ENCODE data around the gene GPRASP1. TPM values are rescaled to one million over a fixed set of nuclear protein-coding genes. Genes with fewer than 3 reads are reported as not detected.

Gene GPRASP1, protein sequence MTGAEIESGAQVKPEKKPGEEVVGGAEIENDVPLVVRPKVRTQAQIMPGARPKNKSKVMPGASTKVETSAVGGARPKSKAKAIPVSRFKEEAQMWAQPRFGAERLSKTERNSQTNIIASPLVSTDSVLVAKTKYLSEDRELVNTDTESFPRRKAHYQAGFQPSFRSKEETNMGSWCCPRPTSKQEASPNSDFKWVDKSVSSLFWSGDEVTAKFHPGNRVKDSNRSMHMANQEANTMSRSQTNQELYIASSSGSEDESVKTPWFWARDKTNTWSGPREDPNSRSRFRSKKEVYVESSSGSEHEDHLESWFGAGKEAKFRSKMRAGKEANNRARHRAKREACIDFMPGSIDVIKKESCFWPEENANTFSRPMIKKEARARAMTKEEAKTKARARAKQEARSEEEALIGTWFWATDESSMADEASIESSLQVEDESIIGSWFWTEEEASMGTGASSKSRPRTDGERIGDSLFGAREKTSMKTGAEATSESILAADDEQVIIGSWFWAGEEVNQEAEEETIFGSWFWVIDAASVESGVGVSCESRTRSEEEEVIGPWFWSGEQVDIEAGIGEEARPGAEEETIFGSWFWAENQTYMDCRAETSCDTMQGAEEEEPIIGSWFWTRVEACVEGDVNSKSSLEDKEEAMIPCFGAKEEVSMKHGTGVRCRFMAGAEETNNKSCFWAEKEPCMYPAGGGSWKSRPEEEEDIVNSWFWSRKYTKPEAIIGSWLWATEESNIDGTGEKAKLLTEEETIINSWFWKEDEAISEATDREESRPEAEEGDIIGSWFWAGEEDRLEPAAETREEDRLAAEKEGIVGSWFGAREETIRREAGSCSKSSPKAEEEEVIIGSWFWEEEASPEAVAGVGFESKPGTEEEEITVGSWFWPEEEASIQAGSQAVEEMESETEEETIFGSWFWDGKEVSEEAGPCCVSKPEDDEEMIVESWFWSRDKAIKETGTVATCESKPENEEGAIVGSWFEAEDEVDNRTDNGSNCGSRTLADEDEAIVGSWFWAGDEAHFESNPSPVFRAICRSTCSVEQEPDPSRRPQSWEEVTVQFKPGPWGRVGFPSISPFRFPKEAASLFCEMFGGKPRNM (N-terminal part only)
- 10 to 100 TPM; 18.7 to 49.9 (median 22.6) TPM for total RNA-seq

DNA sequence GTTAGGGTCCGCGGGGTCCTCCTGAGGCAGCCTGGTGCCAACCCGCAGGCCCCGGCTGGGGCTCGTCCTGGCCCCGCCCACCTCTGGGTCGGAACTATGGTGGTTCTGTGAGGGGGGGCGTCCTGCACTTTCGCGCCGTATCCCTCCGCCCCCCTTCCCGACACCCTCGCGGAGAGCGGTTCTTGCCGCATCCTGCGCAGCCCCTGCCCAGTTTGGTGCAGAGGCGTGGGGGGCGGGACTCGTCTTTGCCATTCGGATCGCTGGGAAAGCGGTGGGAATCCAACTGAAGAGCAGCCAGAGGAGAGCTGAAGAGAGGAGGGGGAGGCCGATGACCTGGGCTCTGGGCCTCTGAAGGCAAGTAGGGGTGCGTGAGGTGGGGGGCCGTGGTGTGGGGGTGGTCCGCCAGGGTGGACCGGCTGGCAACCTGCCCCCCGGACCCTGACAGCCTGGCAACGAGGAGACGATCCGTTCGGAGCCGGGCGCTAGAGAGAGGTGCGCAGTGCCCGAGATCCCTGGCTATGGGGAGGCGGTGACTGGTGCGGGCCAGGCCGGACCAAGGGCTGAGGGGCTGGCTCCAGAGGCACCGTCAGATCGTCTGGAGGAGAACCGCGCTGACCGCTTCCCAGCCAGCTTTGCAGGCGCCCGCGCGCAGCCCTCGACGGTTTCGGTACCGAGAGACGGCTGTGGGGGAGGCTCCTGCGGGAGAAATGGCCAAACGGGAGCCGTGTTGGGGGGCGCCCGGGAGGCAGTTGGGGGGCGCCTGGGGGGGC, at the start of gene GPRASP1:
Gene GPRASP1 (plus strand): TSS at position 242 of the 770 bp plus-strand sequence. CDS start 2,431 bp downstream, outside the sequence.
- Histone ChIP-seq H3K4me3 (peak within 1 kb of the TSS; percentile 52 to 61), H3K36me3 (no peaks in the 10 kb centered on the region), H3K27me3 (no peaks in the 10 kb centered on the region), H3K4me1 (peaks cover 0 to 3% of the 10 kb centered on the region in 2 donors), H3K27ac (peak within 1 kb of the TSS; percentile 79 to 89), H3K9me3 (no peaks in the 10 kb centered on the region)
- intact Hi-C loops (cut with DNase I; ENCODE audit: low total_unique reads), result no loop called here
- peak; percentile 35 to 64 for TF ChIP-seq POLR2A (IDR thresholded peaks at IDR 0.05)
- TF ChIP-seq, protein P1, sequence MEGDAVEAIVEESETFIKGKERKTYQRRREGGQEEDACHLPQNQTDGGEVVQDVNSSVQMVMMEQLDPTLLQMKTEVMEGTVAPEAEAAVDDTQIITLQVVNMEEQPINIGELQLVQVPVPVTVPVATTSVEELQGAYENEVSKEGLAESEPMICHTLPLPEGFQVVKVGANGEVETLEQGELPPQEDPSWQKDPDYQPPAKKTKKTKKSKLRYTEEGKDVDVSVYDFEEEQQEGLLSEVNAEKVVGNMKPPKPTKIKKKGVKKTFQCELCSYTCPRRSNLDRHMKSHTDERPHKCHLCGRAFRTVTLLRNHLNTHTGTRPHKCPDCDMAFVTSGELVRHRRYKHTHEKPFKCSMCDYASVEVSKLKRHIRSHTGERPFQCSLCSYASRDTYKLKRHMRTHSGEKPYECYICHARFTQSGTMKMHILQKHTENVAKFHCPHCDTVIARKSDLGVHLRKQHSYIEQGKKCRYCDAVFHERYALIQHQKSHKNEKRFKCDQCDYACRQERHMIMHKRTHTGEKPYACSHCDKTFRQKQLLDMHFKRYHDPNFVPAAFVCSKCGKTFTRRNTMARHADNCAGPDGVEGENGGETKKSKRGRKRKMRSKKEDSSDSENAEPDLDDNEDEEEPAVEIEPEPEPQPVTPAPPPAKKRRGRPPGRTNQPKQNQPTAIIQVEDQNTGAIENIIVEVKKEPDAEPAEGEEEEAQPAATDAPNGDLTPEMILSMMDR (IDR thresholded peaks at IDR 0.05), result peak in 1 of 4 experiments; percentile 6
- DNase-seq, result peak; percentile 72 to 79

DNA sequence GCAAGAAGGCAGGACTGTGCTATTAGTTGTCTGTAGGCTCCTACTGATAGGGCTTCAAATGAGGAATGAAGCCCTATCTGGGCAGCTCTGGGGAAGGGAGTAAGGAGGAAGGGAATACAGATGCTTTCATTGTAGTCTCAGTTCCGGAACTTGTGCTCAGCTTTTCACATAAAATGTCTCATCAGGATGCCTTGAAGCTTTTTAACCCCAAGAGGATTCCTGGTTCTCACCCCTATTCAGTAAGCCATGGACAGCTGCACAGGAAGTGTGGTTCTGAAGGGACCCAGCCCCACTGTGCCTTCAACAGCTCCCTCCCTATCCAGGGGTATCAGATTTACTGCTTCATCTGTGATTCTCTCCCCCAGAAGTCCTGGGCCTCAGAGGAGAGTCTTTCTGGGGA, 47.0 kb upstream of the GPRASP1 start:
- no peak for TF ChIP-seq POLR2A (IDR thresholded peaks at IDR 0.05)
- TF ChIP-seq, protein P1 (IDR thresholded peaks at IDR 0.05), result no peak
- no peak overlapping the region for H3K27ac ChIP-seq
- no peak for DNase-seq
- intact Hi-C loops (cut with DNase I; ENCODE audit: low total_unique reads), result no loop called here
- no peaks in the 10 kb centered on the region for H3K9me3 ChIP-seq
- no peaks in the 10 kb centered on the region for H3K36me3 ChIP-seq
- no peaks in the 10 kb centered on the region for H3K4me1 ChIP-seq
- H3K27me3 ChIP-seq, result peaks cover 0 to 3% of the 10 kb centered on the region in 2 donors
- no peak overlapping the region for H3K4me3 ChIP-seq

DNA sequence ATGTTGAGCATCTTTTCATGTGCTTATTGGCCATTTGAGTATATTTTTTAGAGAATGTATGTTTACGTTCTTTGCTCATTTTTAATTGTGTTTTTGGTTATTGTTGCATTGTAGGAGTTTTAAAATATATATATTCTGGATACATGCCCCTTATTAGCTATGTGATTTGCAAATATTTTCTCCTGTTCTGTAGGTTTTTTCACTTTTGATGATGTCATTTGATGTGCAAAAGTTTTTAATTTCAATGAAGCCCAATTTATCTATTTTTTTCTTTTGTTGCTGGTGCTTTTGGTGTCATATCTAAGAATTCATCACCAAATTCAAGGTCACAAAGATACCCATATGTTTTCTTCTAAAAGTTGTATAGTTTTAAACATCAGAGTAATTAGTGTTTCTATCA, 45.2 kb upstream of the GPRASP1 start:
- intact Hi-C loops (cut with DNase I; ENCODE audit: low total_unique reads), result no loop called here
- H3K27ac ChIP-seq, result no peak overlapping the region
- H3K4me1 ChIP-seq, result no peaks in the 10 kb centered on the region
- no peak overlapping the region for H3K4me3 ChIP-seq
- no peaks in the 10 kb centered on the region for H3K36me3 ChIP-seq
- H3K9me3 ChIP-seq, result no peaks in the 10 kb centered on the region
- TF ChIP-seq, protein P1 (IDR thresholded peaks at IDR 0.05), result no peak
- peaks cover 0 to 3% of the 10 kb centered on the region in 2 donors for H3K27me3 ChIP-seq
- DNase-seq, result no peak

DNA sequence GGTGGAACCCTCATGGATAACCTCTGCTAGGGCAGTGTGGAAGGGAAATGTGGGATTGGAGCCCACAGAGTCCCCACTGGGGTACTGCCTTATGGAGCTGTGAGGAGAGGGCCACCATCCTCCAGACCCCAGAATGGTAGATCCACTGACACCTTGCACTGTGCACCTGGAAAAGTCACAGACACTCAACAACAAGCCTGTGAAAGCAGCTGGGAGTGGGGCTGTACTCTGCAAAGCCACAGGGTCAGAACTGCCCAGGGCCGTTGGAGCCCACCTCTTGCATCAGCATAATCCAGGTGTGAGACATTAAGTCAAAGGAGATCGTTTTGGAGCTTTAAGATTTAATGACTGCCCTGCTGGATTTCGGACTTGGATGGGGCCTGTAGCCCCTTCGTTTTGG, 40.4 kb upstream of the GPRASP1 start:
- H3K4me1 ChIP-seq, result no peaks in the 10 kb centered on the region
- intact Hi-C loops (cut with DNase I; ENCODE audit: low total_unique reads), result no loop called here
- H3K27ac ChIP-seq, result no peak overlapping the region
- H3K36me3 ChIP-seq, result no peaks in the 10 kb centered on the region
- H3K4me3 ChIP-seq, result no peak overlapping the region
- H3K9me3 ChIP-seq, result no peaks in the 10 kb centered on the region
- TF ChIP-seq POLR2A (IDR thresholded peaks at IDR 0.05), result no peak
- TF ChIP-seq, protein P1 (IDR thresholded peaks at IDR 0.05), result no peak
- peaks cover 0 to 3% of the 10 kb centered on the region in 2 donors for H3K27me3 ChIP-seq
- no peak for DNase-seq
